GM13977 (cell line): Measurements from ENCODE around the gene MTRR.

Experiments used
- DNase-seq: peaks from one replicate; pipeline ENCODE4 v3.0.0; 2012; ENCODE audit warnings: low spot score
- CTCF ChIP-seq: IDR thresholded peaks from 2 replicates; pipeline ENCODE4 v1.5.1; 2012; ENCODE audit warnings: mild to moderate bottlenecking, control low read depth; ENCODE audit not compliant: insufficient read depth; ENCODE audit errors: extremely low read depth, missing control alignments
- in situ Hi-C: fragments of 300-500 bp; cut with MboI; formaldehyde crosslinking; loops from one replicate; pipeline ENCODE4 v1.12.0; 2022; ENCODE audit warnings: low sequenced_read_pairs, low pct_unique_long_range_greater_than_20kb, mixed read lengths, inconsistent platforms; ENCODE audit not compliant: unreplicated experiment

Gene MTRR

DNA sequence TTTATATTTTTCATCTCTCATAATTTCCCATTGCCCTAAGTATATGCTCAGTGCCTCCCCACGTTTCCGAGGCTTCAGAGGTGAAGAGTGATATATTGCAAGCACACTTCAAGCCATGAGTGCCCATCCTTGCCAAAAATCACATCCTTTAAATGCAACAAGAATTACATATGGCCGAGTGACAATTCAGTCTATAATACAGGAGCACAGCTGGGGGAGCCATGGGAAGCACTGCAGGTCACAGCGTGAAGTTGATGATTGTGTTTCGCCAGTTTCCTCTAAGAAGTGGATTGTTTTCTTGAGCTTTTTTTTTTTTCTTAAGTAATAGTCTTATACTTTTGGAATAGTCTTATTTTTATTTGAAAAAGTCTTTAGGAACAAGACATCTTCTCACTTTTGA, 61.1 kb downstream of the MTRR start:
- TF ChIP-seq CTCF: no peak
- in situ Hi-C loops: loop anchor here (25.0 kb wide), 2 partner anchors 257 to 1282 kb away; no protein-coding TSS in a partner anchor
- no peak for DNase-seq

- TF ChIP-seq CTCF: no peak
- no peak for DNase-seq
- in situ Hi-C loops: loop anchor here (25.0 kb wide), 2 partner anchors 246 to 1271 kb away; no protein-coding TSS in a partner anchor
Observed at GRCh38 chr5:7941692-7942091, 72.7 kb downstream of the MTRR start.

DNA sequence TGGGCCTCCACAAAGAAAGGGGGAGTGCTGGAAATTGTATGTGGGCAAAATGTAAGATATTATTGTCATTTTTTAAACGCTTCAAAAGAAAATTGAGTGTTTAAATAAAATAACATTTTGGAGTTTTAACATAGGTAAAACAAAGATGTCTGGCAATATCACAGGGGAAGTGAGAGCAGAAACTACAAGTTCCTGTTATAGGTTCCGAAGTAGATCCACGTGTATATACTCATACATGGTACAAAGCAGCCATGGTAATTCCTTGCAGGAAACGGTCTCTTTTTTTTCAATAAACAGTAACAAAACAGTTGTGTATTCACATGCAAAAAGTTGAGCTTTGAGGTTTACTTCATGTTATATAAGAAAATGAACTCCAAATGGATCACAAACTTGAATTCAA, 78.4 kb downstream of the MTRR start:
- in situ Hi-C loops: loop anchor here (25.0 kb wide), 2 partner anchors 240 to 1265 kb away; no protein-coding TSS in a partner anchor
- no peak for TF ChIP-seq CTCF
- no peak for DNase-seq
